GM18502 (cell line): ENCODE data around the gene NDEL1.

Source experiments
- ATAC-seq: cut with Tn5 transposase; IDR thresholded peaks from one replicate; pipeline ENCODE4 v1.9.1; 2021; ENCODE audit warnings: mild to moderate bottlenecking; ENCODE audit not compliant: unreplicated experiment, poor library complexity

The NDEL1 gene

DNA sequence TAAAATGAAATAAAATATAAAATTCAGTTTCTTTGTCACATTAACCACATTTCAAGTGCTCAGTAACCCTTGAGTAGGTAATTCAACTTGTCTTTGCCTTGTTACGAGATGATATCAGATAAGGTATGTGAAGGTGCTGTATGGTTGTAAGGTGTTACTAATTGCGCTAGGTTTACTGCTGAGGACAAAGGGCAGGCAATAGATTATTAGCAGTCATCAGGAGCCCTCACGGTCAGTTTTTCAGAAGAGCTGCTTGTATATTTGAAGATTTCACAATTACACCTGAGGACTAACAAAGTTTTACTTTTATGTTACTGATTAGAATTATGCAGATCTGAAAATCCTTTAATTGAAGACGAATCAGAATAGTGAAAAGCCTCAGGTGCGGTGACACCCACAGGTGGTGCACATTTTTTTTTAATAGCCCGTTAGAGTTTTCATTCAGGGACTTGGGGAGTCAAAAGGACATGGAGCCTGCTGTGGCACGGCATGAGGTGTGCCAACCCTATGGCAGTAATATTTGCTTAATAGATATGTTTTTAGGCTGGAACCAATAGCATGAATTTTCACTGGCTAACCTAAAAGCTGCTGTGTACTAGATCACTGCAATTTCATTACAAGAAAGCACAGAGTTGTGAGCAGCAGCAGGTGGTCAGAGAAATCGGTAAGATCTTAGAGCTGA lies 16.4 kb downstream of the NDEL1 start:
- no peak for ATAC-seq

DNA sequence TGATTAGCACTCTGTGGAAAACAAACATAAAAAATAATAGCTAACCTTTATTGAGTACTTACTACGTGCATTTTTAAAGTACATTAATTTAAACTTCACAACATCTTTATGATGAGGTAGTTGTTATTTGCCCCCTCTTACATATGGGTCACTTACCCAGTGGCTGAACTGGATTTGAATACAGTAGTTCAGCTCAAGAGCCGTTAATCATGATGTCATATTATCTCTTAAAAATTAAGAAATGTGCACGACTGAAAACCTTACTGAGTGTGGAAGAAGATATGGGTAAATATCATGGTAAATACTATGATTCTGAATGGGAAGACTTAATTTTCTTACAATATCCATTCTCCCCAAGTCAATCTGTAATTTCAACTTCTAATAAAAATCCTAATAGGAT lies 17.6 kb downstream of the NDEL1 start:
- no peak for ATAC-seq

DNA sequence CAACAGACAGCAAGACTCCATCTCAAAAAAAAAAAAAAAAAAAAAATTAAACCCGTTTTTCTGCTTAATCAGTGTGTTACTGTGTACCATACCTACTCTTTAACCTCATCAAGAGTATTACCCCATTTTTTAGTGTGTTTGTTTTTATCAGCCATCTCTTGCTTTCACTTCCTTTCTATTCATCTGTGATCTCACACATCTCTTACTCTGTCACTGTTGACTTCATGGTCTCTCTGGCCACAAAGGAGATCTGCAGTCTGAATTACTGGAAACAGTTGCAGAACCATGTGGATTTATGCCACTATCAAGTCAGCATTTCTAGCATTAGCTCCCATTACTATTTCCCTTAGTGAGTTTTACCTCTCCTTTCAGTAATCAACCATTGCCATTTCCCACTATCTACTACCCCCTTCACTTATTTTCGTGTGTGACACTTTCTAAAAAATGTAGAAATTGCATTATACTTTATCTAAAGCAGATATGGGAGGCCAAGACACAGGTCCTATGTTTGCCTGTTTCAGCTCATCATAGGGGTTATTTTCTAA lies 20.1 kb downstream of the NDEL1 start:
- no peak for ATAC-seq

DNA sequence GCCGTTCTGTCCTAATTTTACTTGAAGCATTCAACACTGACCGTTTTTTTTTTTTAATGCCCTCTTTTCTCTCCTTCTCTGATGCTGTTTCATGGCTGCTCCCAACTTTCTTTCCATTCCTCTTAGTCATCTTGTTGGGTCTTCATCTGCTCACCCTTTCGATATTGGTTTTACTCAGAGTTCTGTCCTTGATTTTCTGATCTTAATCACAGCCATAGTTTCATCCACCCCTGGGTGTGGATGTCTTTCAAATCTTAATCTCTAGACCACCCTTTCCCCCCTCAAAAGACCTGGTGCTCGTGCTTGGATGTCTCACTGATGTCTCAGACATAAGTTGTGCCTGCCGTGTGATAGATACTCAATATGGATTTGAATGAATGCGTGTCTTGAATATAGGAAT lies 22.4 kb downstream of the NDEL1 start:
- ATAC-seq = no peak

- ATAC-seq = no peak
Measured at GRCh38 chr17:8459107-8459506, 23.4 kb downstream of the NDEL1 start.

DNA sequence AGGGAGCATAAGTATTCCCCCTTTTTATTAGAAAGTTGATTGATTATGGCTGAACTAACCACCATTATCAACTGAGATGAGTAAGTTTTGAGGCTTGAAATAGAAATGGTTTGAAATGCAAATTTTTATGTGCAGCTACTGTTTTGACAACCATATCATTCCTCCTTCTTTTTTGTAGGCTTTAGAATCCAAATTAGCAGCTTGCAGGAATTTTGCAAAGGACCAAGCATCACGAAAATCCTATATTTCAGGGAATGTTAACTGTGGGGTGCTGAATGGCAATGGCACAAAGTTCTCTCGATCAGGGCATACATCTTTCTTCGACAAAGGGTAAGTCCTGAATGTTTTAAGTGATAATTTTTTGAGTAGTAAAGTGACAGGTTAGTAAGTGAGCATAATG lies 24.1 kb downstream of the NDEL1 start:
- ATAC-seq = no peak

- no peak for ATAC-seq
Measured at GRCh38 chr17:8462564-8462963, 26.9 kb downstream of the NDEL1 start.

- ATAC-seq = no peak
Measured at GRCh38 chr17:8463099-8463498, 27.4 kb downstream of the NDEL1 start.

DNA sequence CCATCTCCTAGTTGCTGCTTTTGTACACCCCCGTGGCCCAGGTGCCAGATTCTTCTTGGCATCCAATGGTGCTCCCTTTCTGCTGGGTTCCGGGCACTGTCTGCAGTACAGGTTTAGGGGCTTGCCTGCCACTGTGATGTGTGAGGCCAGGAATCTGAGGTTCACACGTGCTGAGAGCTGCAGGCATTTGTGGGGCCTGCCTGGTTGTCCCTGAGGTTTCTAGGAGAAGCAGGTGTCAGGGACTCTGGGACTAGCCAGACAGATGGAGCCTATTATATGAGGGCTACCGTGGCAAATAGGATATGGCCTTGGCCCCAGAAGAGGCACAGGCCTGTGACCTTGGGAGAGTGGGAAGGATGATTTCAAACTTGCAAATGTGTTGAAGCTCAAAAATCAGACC lies 29.3 kb downstream of the NDEL1 start:
- ATAC-seq = no peak

- no peak for ATAC-seq
Measured at GRCh38 chr17:8465356-8465755, 29.7 kb downstream of the NDEL1 start.

DNA sequence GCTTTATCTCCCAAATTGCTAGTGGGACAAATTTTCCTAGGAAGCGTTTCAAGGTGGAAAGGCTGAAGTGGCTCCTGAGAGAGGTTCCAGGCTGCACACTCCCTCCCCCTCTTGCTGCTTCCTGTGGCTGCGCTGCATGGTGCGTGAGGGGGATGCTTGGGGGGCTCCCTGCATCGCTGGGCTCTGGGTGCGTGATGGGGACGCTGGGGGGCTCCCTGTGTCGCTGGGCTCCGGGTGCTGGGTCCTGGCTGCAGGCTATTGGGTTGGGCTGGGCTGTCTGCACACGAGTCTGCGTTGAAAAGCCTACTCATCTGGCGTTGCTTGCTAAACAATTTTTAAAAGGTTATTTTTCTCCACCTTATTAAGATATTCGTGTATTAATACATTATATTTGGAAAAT lies 30.1 kb downstream of the NDEL1 start:
- no peak for ATAC-seq

DNA sequence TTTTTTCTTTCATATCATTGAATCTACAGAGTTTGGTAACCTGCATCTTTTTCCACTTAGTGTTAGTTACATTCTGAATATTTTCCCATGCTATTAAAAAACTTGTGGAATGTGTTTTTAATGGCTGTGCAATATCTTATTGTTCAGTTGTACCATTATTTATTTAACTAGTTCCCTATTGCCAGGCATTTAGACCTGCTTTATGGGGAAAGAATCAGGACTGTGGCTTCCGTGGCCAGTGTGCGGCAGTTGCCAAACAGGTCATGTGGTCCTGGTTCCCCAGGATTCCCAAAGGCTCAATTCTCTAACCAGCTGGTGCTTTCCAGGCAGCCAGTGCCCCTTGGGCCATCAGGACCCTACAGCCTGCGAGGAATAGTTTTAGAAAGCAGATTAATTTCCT lies 30.8 kb downstream of the NDEL1 start:
- no peak for ATAC-seq

- no peak for ATAC-seq
Measured at GRCh38 chr17:8466873-8467272, 31.2 kb downstream of the NDEL1 start.

DNA sequence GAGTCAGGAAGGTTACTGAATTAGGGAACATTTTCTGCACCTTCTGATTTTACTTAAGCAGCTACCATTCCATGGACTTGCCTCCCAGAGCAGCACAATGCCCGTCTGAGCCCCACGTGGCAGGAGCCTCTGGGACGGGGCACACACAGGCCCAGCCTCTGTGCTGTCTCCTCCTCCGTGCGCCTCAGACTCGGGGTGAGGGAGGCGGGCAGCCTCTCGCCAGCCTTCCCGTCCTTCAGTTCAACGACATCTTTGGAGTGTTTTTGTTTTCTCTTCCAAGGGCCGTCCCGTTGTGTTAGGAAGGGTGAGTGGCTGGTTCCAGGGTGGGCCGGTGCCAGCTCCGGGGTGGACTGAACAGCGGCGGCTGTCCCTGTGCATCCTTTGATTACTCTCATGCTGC lies 31.8 kb downstream of the NDEL1 start:
- no peak for ATAC-seq

DNA sequence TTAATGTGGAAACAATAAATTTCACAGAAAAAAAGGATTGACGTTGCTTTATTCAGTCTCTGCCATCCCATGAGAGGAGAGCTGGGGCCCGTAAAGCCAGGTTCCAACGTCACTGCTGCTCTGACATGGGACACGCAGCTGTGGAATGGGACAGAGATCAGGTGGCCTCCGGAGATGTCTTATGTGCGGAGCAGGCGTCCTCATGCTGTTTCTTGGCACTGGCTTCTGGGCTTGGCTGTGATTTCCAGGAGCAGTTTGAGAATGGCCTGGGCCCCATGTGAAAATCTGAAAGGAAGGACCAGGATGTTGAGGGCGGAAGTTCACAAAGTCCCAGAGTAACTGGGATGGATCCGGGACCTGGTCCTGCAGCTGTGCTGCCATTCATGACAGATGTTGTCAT lies 32.4 kb downstream of the NDEL1 start:
- ATAC-seq = no peak

DNA sequence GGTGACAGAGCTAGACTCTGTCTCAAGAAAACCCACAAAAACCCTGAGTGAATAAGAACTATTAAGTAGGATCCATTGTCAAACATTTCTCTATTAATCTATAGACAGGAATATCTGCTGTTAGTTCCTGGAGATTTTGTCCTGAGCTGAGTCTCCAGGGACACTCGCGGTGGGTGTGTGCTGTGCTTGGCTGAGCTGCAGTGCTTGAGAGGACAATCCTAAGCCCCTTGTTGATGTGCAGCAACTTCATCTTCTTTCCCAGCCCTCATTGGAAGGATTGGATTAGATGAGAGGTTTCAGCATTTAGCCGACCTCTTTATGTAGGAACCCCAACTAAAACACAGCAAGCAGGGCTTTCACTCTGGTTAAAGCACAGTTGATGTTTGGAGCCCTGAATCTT lies 33.3 kb downstream of the NDEL1 start:
- no peak for ATAC-seq

GRCh38 chr17:8469964-8470363 lies 34.3 kb downstream of the NDEL1 start:
- no peak for ATAC-seq

DNA sequence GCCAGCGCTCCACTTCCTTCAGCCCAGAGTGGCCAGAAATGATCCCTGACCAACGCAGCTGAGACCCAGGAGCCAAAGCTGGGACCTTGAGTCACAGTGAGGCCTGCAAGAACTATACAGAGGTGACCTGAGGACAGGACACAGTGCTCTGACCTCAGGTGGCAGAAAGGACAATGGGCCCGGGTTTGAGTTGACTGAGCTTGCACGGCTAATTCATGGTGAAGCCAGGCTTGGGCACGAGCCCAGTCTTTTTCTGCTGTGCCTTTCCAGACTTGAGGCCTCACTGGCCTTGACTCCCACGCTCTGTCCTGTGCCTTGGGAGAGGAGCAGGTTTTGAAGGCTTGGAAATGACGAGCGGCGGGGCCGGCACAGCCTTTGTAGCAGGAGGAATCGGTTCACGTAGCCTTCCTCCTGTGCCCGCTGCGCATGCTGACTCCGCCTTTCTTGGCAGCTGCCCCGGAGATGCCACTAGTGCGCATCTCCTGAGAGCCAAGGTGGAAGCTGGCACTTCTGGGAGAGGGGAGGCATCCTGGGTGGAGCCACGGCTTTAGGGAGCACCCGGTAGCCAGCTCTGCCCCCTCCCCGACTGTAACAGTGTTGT lies 34.9 kb downstream of the NDEL1 start:
- ATAC-seq = no peak

- ATAC-seq = no peak
Measured at GRCh38 chr17:8472663-8473062, 37.0 kb downstream of the NDEL1 start.

- no peak for ATAC-seq
Measured at GRCh38 chr17:8473451-8474192, 37.9 kb downstream of the NDEL1 start.

DNA sequence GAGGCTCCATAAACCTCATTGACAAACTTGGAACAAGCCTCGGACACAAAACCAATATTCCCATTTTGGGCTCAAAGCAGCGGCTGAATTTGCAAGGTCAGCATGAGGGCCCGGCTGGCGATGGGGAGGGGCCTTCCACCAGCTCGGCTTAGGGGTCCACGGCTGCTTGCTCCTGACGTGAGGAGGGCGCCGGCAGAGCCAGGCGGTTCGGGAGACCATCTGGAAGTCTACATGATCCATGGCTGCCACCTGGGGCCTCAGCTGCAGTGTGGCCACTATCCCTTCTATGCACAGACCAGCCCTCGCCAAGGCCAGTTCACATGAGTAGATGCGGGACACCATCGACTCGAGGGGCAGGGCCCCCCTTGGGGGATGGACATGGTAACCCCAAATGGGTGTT lies 39.1 kb downstream of the NDEL1 start:
- no peak for ATAC-seq
